ENCODE results near the gene LARGE1. TPM values are rescaled to one million over a fixed set of nuclear protein-coding genes. Genes with fewer than 3 reads are reported as not detected.

The LARGE1 gene
- total and polyA plus RNA-seq, 2 of the 8 experiments (the other 6 are each of a cell fraction or from before 2014, with no cell fraction given), result 43.7 to 83.0 TPM

DNA sequence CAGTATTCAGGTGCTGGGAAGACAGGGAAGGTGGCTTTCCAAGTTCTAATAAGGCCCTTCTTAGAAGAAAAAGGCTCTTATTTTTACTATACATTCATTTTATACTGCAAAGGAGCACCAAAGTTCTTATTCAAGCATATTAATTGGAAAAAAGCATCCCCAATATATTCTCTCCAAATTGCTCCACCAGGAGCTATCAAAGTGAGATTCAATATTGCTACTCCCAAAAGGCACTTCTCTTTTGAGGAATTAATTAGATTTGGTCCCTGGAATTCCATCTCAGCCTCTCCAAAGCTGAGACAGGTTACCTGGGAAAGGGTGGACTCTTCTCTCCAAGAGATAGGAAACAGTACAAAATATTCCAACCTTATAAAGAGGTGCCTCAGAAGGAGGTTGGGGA is 134.1 kb downstream of the LARGE1 start (continued):
- TF ChIP-seq, protein P1, sequence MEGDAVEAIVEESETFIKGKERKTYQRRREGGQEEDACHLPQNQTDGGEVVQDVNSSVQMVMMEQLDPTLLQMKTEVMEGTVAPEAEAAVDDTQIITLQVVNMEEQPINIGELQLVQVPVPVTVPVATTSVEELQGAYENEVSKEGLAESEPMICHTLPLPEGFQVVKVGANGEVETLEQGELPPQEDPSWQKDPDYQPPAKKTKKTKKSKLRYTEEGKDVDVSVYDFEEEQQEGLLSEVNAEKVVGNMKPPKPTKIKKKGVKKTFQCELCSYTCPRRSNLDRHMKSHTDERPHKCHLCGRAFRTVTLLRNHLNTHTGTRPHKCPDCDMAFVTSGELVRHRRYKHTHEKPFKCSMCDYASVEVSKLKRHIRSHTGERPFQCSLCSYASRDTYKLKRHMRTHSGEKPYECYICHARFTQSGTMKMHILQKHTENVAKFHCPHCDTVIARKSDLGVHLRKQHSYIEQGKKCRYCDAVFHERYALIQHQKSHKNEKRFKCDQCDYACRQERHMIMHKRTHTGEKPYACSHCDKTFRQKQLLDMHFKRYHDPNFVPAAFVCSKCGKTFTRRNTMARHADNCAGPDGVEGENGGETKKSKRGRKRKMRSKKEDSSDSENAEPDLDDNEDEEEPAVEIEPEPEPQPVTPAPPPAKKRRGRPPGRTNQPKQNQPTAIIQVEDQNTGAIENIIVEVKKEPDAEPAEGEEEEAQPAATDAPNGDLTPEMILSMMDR (IDR thresholded peaks at IDR 0.05; ENCODE audit: control extremely low read depth in 1 of 3, insufficient read depth in 1 of 3, low read depth in 1 of 3, low read length in 3 of 3), result no peak
- TF ChIP-seq RXRA (IDR thresholded peaks at IDR 0.05; ENCODE audit: insufficient read depth, low read depth, low read length) (no peak), POLR2AphosphoS5 (IDR thresholded peaks at IDR 0.05; ENCODE audit: low read depth, low read length) (no peak), SAP30 (IDR thresholded peaks at IDR 0.05; ENCODE audit: insufficient read depth, insufficient replicate concordance, low read length) (no peak), BCL11A (IDR thresholded peaks at IDR 0.05; ENCODE audit: low read depth in 2 of 2, low read length in 2 of 2) (no peak), CTBP2 (IDR thresholded peaks at IDR 0.05; ENCODE audit: borderline replicate concordance, insufficient read depth, insufficient read length, low read length) (no peak), EGR1 (IDR thresholded peaks at IDR 0.05; ENCODE audit: borderline replicate concordance, low read depth, low read length) (no peak)
